Measurements from ENCODE around the gene WDR93.
"Not testable (repeated sequence)": the region's sequence is repeated elsewhere in the genome, so short reads cannot be mapped to it uniquely, and the experiment has no call there.

DNA sequence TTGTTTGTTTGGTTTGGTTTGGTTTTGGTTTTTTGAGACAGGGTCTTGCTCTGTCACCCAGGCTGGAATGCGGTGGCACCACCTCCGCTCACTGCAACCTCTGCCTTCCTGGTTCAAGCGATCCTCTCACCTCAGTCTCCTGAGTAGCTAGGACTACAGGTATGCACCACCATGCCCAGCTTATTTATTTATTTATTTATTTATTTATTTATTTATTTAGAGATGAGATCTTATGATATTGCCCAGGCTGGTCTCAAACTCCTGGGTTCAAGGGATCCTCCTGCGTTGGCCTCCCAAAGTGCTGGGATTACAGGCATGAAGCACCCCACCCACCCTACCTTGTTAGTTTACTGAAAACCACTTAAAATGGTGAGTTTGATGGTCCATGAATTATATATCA is 98.0 kb downstream of the WDR93 start:
- TF ChIP-seq, protein P1, sequence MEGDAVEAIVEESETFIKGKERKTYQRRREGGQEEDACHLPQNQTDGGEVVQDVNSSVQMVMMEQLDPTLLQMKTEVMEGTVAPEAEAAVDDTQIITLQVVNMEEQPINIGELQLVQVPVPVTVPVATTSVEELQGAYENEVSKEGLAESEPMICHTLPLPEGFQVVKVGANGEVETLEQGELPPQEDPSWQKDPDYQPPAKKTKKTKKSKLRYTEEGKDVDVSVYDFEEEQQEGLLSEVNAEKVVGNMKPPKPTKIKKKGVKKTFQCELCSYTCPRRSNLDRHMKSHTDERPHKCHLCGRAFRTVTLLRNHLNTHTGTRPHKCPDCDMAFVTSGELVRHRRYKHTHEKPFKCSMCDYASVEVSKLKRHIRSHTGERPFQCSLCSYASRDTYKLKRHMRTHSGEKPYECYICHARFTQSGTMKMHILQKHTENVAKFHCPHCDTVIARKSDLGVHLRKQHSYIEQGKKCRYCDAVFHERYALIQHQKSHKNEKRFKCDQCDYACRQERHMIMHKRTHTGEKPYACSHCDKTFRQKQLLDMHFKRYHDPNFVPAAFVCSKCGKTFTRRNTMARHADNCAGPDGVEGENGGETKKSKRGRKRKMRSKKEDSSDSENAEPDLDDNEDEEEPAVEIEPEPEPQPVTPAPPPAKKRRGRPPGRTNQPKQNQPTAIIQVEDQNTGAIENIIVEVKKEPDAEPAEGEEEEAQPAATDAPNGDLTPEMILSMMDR (IDR thresholded peaks at IDR 0.05 in 4 of 5, conservative IDR thresholded peaks at IDR 0.05 in 1 of 5): not testable (repeated sequence)
- not testable (repeated sequence) for TF ChIP-seq POLR2A (IDR thresholded peaks at IDR 0.05)
